GM12801 (cell line): ENCODE data around the gene PCSK6.

Source experiments
- CTCF ChIP-seq: IDR thresholded peaks from one replicate; pipeline ENCODE4 v1.5.1; 2011; ENCODE audit warnings: control low read depth; ENCODE audit not compliant: insufficient read length; ENCODE audit errors: extremely low read depth

PCSK6 gene

GRCh38 chr15:101510212-101511197, 21.0 kb upstream of the PCSK6 start:
- TF ChIP-seq CTCF: no peak

- no peak for TF ChIP-seq CTCF
These were observed 19.8 kb upstream of the PCSK6 start for GRCh38 chr15:101509279-101509678.

GRCh38 chr15:101506491-101506890, 17.0 kb upstream of the PCSK6 start:
- TF ChIP-seq CTCF: no peak

GRCh38 chr15:101505610-101506337, 16.3 kb upstream of the PCSK6 start:
- no peak for TF ChIP-seq CTCF

- no peak for TF ChIP-seq CTCF
These were observed 15.5 kb upstream of the PCSK6 start for GRCh38 chr15:101504866-101505609.

GRCh38 chr15:101504373-101504772, 14.9 kb upstream of the PCSK6 start:
- no peak for TF ChIP-seq CTCF

- no peak for TF ChIP-seq CTCF
These were observed 13.7 kb upstream of the PCSK6 start for GRCh38 chr15:101503296-101503599.
